ENCODE measurements around the gene TRIM60.
"Not testable (repeated sequence)": the region's sequence is repeated elsewhere in the genome, so short reads cannot be mapped to it uniquely, and the experiment has no call there.

The TRIM60 gene

GRCh38 chr4:165031436-165032211 lies at the start of gene TRIM60:
Gene TRIM60, plus strand, starts transcription at chr4:165031999. Its CDS starts 8,074 bp downstream, at chr4:165040073.
- CTCF ChIA-PET: no interaction called here
- H3K4me3 ChIP-seq (ENCODE audit: low read depth, low read length): no peak within 1 kb of the TSS
- POLR2A ChIA-PET: no interaction called here
- DNase-seq (ENCODE audit: low read depth, low spot score): no peak
- no peak for TF ChIP-seq CTCF (IDR thresholded peaks at IDR 0.05; ENCODE audit: insufficient read depth, low read length, missing control alignments)

- no peak for DNase-seq (ENCODE audit: low read depth, low spot score)
- ChIA-PET POLR2A (no interaction called here), CTCF (no interaction called here)
- no peak for TF ChIP-seq CTCF (IDR thresholded peaks at IDR 0.05; ENCODE audit: insufficient read depth, low read length, missing control alignments)
- no peak overlapping the region for H3K4me3 ChIP-seq (ENCODE audit: low read depth, low read length)
Measured at GRCh38 chr4:164989471-164989870, 42.3 kb upstream of the TRIM60 start.

GRCh38 chr4:164990786-164991185 lies 41.0 kb upstream of the TRIM60 start:
- DNase-seq (ENCODE audit: low read depth, low spot score); H3K4me3 ChIP-seq (ENCODE audit: low read depth, low read length); POLR2A ChIA-PET; CTCF ChIA-PET: not testable (repeated sequence)

GRCh38 chr4:164996123-164996522 lies 35.7 kb upstream of the TRIM60 start:
- CTCF ChIA-PET; POLR2A ChIA-PET; DNase-seq (ENCODE audit: low read depth, low spot score); H3K4me3 ChIP-seq (ENCODE audit: low read depth, low read length): not testable (repeated sequence)

GRCh38 chr4:164997324-164997723 lies 34.5 kb upstream of the TRIM60 start:
- POLR2A ChIA-PET: no interaction called here
- H3K4me3 ChIP-seq (ENCODE audit: low read depth, low read length): no peak overlapping the region
- no peak for DNase-seq (ENCODE audit: low read depth, low spot score)
- CTCF ChIA-PET: no interaction called here
- no peak for TF ChIP-seq CTCF (IDR thresholded peaks at IDR 0.05; ENCODE audit: insufficient read depth, low read length, missing control alignments)

GRCh38 chr4:164997941-164998340 lies 33.9 kb upstream of the TRIM60 start:
- no peak for DNase-seq (ENCODE audit: low read depth, low spot score)
- ChIA-PET CTCF (no interaction called here), POLR2A (no interaction called here)
- no peak overlapping the region for H3K4me3 ChIP-seq (ENCODE audit: low read depth, low read length)
- no peak for TF ChIP-seq CTCF (IDR thresholded peaks at IDR 0.05; ENCODE audit: insufficient read depth, low read length, missing control alignments)

GRCh38 chr4:164998526-164999080 lies 33.2 kb upstream of the TRIM60 start:
- H3K4me3 ChIP-seq (ENCODE audit: low read depth, low read length); DNase-seq (ENCODE audit: low read depth, low spot score); POLR2A ChIA-PET; CTCF ChIA-PET: not testable (repeated sequence)

GRCh38 chr4:165001957-165002356 lies 29.8 kb upstream of the TRIM60 start:
- POLR2A ChIA-PET; CTCF ChIA-PET; DNase-seq (ENCODE audit: low read depth, low spot score); H3K4me3 ChIP-seq (ENCODE audit: low read depth, low read length): not testable (repeated sequence)
